Activated gamma-delta T cell treated with anti-CD3 and anti-CD28 coated beads, Interleukin-2, amount 50 U/mL, for 16 hours (primary cell): Measurements from ENCODE around the gene TRRAP.
"Not testable (repeated sequence)": the region's sequence is repeated elsewhere in the genome, so short reads cannot be mapped to it uniquely, and the experiment has no call there.

Source experiments
- DNase-seq: peaks from one replicate; pipeline ENCODE4 v3.0.0-alpha.2; 2020; ENCODE audit warnings: low read depth

Gene TRRAP

GRCh38 chr7:99030457-99030856 is 152.1 kb downstream of the TRRAP start:
- no peak for DNase-seq

GRCh38 chr7:99030951-99031350 is 152.6 kb downstream of the TRRAP start:
- no peak for DNase-seq

DNA sequence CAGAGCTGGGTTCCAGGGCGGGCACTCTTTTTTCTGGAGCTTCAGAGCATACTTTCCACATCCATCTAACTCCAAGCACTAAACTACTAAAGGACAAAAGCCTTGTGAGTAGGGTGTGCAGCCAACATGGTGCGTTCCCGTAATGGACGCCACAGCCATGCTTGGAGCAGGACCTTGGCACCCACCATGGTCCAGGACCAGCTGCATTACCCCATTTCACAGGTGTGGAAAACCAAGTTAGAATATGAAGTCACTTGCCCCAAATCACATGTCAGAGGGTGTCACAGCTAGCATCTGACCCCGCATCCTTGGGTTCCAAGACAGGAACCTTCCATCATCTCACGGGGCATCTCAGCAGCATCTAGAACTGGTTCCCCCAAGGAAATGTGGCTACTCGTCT is 153.2 kb downstream of the TRRAP start:
- DNase-seq = no peak

GRCh38 chr7:99032928-99033327 is 154.6 kb downstream of the TRRAP start:
- DNase-seq = no peak

GRCh38 chr7:99033765-99034164 is 155.4 kb downstream of the TRRAP start:
- no peak for DNase-seq

DNA sequence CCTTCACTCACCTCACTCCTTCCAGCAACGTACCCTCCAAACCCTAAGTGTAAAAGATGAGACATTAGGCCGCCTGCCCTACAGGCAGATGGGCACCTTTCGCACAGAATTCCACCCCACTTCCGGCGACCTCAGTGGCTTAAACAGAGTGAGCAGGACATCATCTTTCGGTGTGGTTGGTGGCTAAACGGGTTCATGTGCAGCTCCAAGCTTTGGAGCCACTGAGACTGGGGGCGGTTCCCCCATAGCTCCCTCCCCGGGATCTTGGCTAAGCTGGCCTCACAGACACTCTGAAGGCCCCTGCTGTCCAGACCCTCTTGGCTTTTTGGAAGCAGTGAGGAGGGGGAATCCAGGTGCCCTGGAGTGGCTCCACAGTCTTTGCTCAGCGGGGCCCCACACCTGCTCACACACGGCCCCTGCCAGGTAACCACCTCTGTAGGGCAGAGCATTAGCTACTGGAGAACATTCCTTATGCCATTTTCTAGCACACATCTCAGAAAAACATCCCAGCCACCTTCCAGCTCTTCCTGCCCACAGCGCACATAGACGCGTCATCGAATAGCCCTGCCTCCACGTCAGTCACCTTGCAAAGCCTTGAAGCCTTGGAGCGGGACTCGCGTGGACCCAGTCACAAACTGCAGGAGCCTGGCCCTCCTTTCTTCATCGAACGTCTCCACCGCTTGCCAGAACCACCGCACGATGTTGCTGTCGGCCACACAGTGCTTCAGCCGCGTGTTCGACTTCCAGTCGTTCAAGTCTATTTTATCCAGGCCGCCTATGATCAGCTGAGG is 156.8 kb downstream of the TRRAP start:
- no peak for DNase-seq

- DNase-seq = no peak
Observed at GRCh38 chr7:99035723-99036545, 157.6 kb downstream of the TRRAP start.

DNA sequence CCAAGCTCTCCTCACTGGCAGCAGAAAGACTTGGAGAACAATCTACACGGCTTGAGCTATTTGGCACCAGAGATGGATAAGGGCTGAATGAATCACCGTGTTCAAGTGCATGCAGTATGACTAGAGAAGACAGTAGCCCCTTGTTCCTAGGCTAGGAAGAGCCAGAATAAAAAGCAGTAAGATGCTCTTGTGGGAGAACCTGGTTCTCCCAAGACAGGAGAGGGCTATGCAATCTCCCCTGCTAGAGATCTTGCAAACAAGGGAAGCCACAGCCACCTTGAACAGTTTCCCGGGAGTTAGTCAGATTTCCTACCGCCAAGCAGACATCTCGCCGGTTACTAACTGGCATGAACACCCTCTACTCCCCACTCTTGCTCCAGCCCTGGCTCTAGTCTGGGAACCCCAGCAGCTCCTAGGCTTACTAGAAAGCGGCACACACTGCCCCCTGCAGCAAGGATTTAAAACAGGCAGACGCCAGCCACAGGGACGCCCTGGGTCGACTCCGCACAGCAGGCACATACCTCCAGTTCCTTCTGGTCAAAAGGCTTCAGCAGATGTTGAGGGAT is 158.3 kb downstream of the TRRAP start:
- DNase-seq = no peak

GRCh38 chr7:99037327-99037940 is 159.1 kb downstream of the TRRAP start:
- DNase-seq = no peak

DNA sequence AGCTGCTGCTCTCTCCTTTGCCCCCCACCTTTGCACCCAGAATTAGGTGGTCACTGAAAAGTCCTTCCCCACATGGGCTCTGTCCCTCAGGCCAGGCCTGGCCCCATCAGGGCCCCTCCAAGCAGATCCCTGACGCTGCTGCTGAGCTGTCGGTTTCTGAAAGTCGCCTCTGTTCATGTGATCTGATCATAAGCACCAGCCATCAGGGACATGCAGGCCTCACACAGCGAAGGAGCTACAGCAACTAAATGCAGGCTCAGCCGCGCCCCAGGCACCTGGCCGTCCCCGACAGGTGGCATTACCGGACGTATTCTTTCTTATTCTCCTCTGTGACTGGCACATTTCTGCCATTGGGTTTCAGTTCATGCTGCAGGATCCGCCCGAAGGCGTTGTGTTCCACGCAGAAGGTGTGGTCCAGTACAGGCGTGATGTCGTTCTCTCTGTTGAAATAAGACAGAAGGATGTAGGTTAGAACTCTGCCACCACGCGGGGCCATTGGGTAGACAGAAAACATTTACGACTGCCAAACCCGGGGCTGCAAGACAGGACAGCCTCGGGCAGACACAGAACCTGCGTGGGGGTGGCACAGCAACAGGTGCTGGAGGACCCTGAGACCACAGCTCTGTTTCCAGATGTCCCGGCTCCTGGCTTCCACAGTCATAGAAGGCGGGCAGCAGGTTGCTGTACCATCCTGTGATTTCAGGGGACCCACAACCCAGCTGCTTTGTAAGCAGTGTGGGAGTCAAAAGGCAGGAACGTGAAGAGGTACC is 159.9 kb downstream of the TRRAP start:
- no peak for DNase-seq

GRCh38 chr7:99039384-99039891 is 161.1 kb downstream of the TRRAP start:
- DNase-seq = no peak

DNA sequence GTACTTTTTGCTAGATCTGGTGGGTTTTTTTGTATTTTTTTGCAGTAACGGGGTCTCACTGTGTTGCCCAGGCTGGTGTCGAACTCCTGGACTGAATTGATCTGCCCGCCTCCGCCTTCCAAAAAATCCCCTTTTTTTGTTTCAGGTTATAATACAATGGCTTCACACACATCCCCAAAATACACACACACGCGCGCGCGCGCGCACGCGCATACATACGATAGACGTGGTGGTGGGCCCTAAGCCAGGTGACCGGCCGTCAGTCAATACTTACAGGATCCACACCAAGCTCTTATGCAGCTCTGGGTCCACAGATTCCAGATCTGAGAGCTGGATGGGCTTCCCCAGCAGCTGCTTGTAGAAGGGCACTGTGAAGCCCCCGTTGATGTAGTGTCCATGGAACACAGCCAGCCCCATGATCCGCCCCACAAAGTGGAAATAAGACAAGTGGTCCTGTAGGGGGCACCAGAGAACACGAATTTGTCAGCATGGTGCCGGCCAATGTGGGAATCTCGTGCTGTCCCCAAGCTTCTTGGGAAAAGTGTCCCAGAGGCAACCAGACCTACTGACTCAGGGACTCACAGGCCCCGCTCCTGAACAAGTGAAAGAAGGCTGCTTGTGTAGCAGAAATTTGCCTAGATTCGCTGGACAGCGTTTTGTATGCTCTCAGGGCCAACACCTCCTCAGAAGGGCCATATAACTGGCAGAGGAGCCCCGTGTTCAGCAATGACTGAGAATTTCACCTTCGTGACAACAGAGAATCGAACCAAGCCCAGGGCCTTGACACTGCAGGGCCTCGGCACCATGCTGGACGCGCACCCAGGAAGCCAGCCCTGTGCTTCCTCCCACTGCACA is 162.0 kb downstream of the TRRAP start:
- DNase-seq = peak; percentile 36

GRCh38 chr7:99041526-99041925 is 163.2 kb downstream of the TRRAP start:
- DNase-seq = no peak

GRCh38 chr7:99042957-99043356 is 164.6 kb downstream of the TRRAP start:
- DNase-seq = no peak

- not testable (repeated sequence) for DNase-seq
Observed at GRCh38 chr7:99044858-99045257, 166.5 kb downstream of the TRRAP start.

DNA sequence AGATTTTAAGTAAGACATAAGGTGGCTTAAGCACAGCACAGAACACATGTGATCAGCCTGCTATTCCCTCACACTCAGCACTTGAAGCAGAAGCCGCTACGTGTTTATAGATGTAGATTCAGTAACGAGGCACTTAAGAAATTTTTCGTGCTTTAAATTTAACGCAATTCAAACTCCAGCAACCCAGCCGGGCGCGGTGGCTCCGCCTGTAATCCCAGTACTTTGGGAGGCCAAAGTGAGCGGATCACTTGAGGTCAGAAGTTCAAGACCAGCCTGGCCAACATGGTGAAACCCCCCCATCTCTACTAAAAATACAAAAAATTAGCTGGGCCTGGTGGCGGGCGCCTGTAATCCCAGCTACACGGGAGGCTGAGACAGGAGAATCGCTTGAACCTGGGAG is 167.9 kb downstream of the TRRAP start:
- not testable (repeated sequence) for DNase-seq

GRCh38 chr7:99046722-99047121 is 168.4 kb downstream of the TRRAP start:
- DNase-seq = no peak

GRCh38 chr7:99047526-99048077 is 169.3 kb downstream of the TRRAP start:
- no peak for DNase-seq

GRCh38 chr7:99050971-99051370 is 172.6 kb downstream of the TRRAP start:
- no peak for DNase-seq

GRCh38 chr7:99054781-99055180 is 176.4 kb downstream of the TRRAP start:
- DNase-seq = no peak
